NCI-H524 treated with DMSO at 0.1 percent for 48 hours (cell line): ENCODE results near the gene SEC24A.
"Not testable (repeated sequence)": the region's sequence is repeated elsewhere in the genome, so short reads cannot be mapped to it uniquely, and the experiment has no call there.

Experiments
- DNase-seq: peaks from one replicate; lab custom pipeline; 2025; lab: John Stamatoyannopoulos, UW

Gene SEC24A

GRCh38 chr5:134749415-134749814, 100.8 kb downstream of the SEC24A start:
- DNase-seq = no peak

GRCh38 chr5:134758176-134758503, 109.6 kb downstream of the SEC24A start:
- no peak for DNase-seq

- peak; percentile 59 for DNase-seq
Measured at GRCh38 chr5:134758504-134759341, 110.1 kb downstream of the SEC24A start, which contains the start of gene DDX46. Gene DDX46, plus strand, starts transcription at chr5:134758779. Its CDS starts 160 bp downstream, at chr5:134758939.

GRCh38 chr5:134767528-134768291, 119.1 kb downstream of the SEC24A start:
- not testable (repeated sequence) for DNase-seq

- DNase-seq = no peak
Measured at GRCh38 chr5:134769206-134769605, 120.6 kb downstream of the SEC24A start.

- DNase-seq = no peak
Measured at GRCh38 chr5:134772461-134773125, 124.0 kb downstream of the SEC24A start.

- no peak for DNase-seq
Measured at GRCh38 chr5:134777366-134777765, 128.8 kb downstream of the SEC24A start.
